DND-41 (cell line): ENCODE data around the gene AGPAT3.

Source experiments
- ATAC-seq: fragments of 200-7000 bp; cut with Tn5 transposase; 3 replicates; pipeline ENCODE4 v1.9.1; 2021; ENCODE audit warnings: low read depth; ENCODE audit not compliant: insufficient read depth
- DNase-seq: peaks from one replicate; pipeline ENCODE4 v3.0.0-alpha.2; 2020
- H2AFZ ChIP-seq: 2 replicates; pipeline ENCODE4 v1.6.0; 2012; ENCODE audit warnings: low read depth, low read length
- H3K27ac ChIP-seq: 2 replicates; pipeline ENCODE4 v1.5.1; 2012; ENCODE audit warnings: low read length, inconsistent platforms
- H3K27me3 ChIP-seq: fragments of 200-600 bp; sonication (generic); 2 replicates; pipeline ENCODE4 v1.6.0; 2012; ENCODE audit warnings: low read length, mild to moderate bottlenecking, inconsistent platforms; ENCODE audit not compliant: insufficient read depth, poor library complexity
- H3K36me3 ChIP-seq: 2 replicates; pipeline ENCODE4 v1.5.1; 2012; ENCODE audit warnings: low read length, inconsistent platforms; ENCODE audit not compliant: insufficient read depth
- H3K4me1 ChIP-seq: 2 replicates; pipeline ENCODE4 v1.5.1; 2012; ENCODE audit warnings: mild to moderate bottlenecking, low read length; ENCODE audit not compliant: insufficient read depth
- H3K4me2 ChIP-seq: 2 replicates; pipeline ENCODE4 v1.6.0; 2012; ENCODE audit warnings: mild to moderate bottlenecking, moderate library complexity, low read length, inconsistent platforms; ENCODE audit not compliant: insufficient read depth
- H3K4me3 ChIP-seq, 2 experiments: fragments of 200-600 bp in 1 of 2; shearing (Covaris generic) in 1 of 2; 2 replicates each; pipeline ENCODE4 v1.5.1; 2012 to 2016; ENCODE audit warnings: inconsistent platforms in 2 of 2, low read length in 2 of 2, mild to moderate bottlenecking in 2 of 2, low read depth in 1 of 2, moderate library complexity in 1 of 2
- H3K79me2 ChIP-seq: 2 replicates; pipeline ENCODE4 v1.6.0; 2012; ENCODE audit warnings: low read length, inconsistent platforms; ENCODE audit not compliant: insufficient read depth
- H3K9ac ChIP-seq: 2 replicates; pipeline ENCODE4 v1.6.0; 2012; ENCODE audit warnings: low read depth, mild to moderate bottlenecking, inconsistent platforms, low read length, moderate library complexity
- H3K9me3 ChIP-seq: 2 replicates; pipeline ENCODE4 v1.5.1; 2012; ENCODE audit warnings: low read length, moderate library complexity, mild to moderate bottlenecking, inconsistent platforms; ENCODE audit not compliant: insufficient read depth, severe bottlenecking
- H4K20me1 ChIP-seq: 2 replicates; pipeline ENCODE4 v1.6.0; 2012; ENCODE audit warnings: low read length; ENCODE audit not compliant: insufficient read depth
- CTCF ChIP-seq: IDR thresholded peaks from 2 replicates; pipeline ENCODE4 v1.5.1; 2012; ENCODE audit warnings: borderline replicate concordance, low read length, moderate library complexity, mild to moderate bottlenecking; ENCODE audit not compliant: poor library complexity, severe bottlenecking; ENCODE audit errors: extremely low read depth
- EZH2 ChIP-seq: IDR thresholded peaks from 3 replicates; pipeline ENCODE4 v1.6.1; 2012; ENCODE audit warnings: borderline replicate concordance, low read depth, mild to moderate bottlenecking, moderate library complexity, low read length, inconsistent platforms; ENCODE audit not compliant: severe bottlenecking

Gene AGPAT3

DNA sequence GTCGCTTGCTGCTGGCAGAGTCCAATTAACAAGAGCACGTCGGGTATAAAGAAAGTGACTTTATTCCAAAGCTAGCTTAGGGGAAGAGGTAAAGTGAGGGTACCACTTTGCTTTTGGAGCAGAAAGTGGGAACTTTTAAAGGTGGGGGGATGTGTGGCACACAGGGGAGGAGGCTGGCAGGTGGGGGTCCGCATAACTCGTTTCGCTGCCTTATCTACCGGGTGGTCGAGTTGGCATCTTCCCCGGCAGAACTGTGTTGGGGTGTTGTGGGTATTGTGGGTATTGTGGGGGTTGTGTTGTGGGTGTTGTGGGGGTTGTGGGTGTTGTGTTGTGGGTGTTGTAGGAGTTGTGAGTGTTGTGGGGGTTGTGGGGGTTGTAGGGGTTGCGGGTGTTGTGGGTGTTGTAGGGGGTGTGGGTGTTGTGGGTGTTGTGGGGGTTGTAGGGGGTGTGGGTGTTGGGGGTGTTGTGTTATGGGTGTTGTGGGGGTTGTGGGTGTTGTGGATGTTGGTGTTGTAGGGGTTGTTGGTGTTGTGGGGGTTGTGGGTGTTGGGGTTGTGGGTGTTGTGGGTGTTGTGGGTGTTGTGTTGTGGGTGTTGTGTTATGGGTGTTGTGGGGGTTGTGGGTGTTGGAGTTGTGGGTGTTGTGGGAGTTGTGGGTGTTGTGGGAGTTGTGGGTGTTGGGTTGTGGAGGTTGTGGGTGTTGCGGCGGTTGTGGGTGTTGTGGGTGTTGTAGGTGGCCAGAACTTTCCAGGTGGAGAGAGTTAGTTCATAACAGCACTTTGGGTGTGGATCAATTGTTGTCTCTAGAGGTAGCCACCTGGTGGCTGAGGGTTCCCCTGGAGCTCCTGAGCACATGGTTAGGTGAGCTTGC lies 52.7 kb downstream of the AGPAT3 start:
- no peak overlapping the region for H2AFZ ChIP-seq
- TF ChIP-seq EZH2 = no peak
- TF ChIP-seq CTCF = peak; percentile 5
- no peak for ATAC-seq

DNA sequence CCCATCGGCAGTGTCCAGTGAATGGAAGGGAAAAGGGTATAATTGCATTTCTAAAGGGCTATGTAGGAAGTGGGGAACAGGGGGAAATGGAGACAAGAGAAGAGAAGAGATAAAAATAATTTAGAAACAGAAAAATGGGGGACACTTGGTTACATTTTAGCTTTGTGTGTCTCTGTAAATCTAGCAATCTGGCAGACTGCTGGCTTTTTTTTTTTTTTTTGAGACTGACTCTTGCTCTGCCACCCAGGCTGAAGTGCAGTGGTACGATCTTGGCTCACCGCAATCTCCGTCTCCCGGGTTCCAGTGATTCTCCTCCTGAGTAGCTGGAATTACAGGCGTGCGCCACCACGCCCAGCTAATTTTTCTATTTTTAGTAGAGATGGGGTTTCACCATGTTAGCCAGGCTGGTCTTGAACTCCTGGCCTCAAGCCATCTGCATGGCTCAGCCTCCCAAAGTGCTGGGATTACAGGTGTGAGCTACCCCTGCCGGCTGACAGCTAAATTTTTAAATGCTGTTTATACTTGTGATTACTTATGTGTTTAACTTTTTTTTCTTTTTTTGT lies 53.4 kb downstream of the AGPAT3 start:
- H4K20me1 ChIP-seq = peaks cover 84% of the 10 kb centered on the region
- no peaks in the 10 kb centered on the region for H3K27me3 ChIP-seq
- no peak overlapping the region for H3K4me3 ChIP-seq
- H3K4me2 ChIP-seq = no peak overlapping the region
- ATAC-seq (no peak), DNase-seq (no peak)
- H3K27ac ChIP-seq = no peak overlapping the region
- H3K9me3 ChIP-seq = no peaks in the 10 kb centered on the region
- H3K4me1 ChIP-seq = peaks cover 18% of the 10 kb centered on the region
- H2AFZ ChIP-seq = no peak overlapping the region
- H3K9ac ChIP-seq = no peak overlapping the region
- TF ChIP-seq EZH2 (no peak), CTCF (no peak)
- peaks cover 92% of the 10 kb centered on the region for H3K79me2 ChIP-seq
- H3K36me3 ChIP-seq = no peaks in the 10 kb centered on the region; the same call in 1 of the 2 replicates

More for the DNA sequence above, 52.7 kb downstream of the AGPAT3 start:
- no peak overlapping the region for H3K9ac ChIP-seq
- no peaks in the 10 kb centered on the region for H3K27me3 ChIP-seq
- no peak overlapping the region for H3K27ac ChIP-seq
- H4K20me1 ChIP-seq = peaks cover 84% of the 10 kb centered on the region
- H3K4me1 ChIP-seq = peaks cover 18% of the 10 kb centered on the region
- peak overlapping the region; percentile 43 for H3K4me2 ChIP-seq
- no peaks in the 10 kb centered on the region; the same call in 1 of the 2 replicates for H3K36me3 ChIP-seq
- peaks cover 92% of the 10 kb centered on the region for H3K79me2 ChIP-seq
- DNase-seq = no peak
- 0 out of 4 replicates have a peak overlapping the region, but pooled peaks of 1 of the 2 experiments have one; percentile 12 for H3K4me3 ChIP-seq
- H3K9me3 ChIP-seq = no peaks in the 10 kb centered on the region

DNA sequence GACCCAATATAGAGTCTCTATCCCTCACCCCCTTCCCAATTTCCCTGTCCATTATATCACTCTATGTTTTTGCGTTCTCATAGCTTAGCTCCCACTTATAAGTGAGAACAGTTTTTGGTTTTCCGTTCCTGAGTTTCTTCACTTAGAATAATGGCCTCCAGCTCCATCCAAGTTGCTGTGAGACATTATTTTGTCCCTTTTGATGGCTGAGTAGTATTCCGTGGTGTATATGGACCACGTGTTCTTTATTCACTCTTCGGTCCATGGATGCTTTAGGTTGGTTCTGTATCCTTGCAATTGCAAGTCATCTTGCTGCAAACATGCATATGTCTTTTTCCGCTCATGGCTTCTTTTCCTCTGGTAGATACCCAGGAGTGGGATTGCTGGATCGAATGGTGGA lies 54.3 kb downstream of the AGPAT3 start:
- DNase-seq (no peak), ATAC-seq (no peak)
- H2AFZ ChIP-seq = no peak overlapping the region
- H3K9me3 ChIP-seq = no peaks in the 10 kb centered on the region
- no peak for TF ChIP-seq CTCF
- TF ChIP-seq EZH2 = no peak
- no peak overlapping the region for H3K4me3 ChIP-seq
- no peak overlapping the region for H3K9ac ChIP-seq
- no peaks in the 10 kb centered on the region for H3K27me3 ChIP-seq
- peaks cover 14% of the 10 kb centered on the region for H3K4me1 ChIP-seq
- H3K27ac ChIP-seq = no peak overlapping the region
- peaks cover under 1% of the 10 kb centered on the region; the same call in 1 of the 2 replicates for H3K36me3 ChIP-seq
- no peak overlapping the region for H3K4me2 ChIP-seq
- peaks cover 83% of the 10 kb centered on the region for H4K20me1 ChIP-seq
- H3K79me2 ChIP-seq = peaks cover 92% of the 10 kb centered on the region
